ENCODE data around the gene ANK3. TPM values are rescaled to one million over a fixed set of nuclear protein-coding genes. Genes with fewer than 3 reads are reported as not detected.

The ANK3 gene
- total RNA-seq, 2 donors from 2014 or later, result 46.0 to 47.8 TPM

GRCh38 chr10:60260321-60260720, 129.4 kb downstream of the ANK3 start:
- Histone ChIP-seq H3K4me3 (no peak overlapping the region), H3K27ac (no peak overlapping the region), H3K27me3 (replicated peaks; ENCODE audit: insufficient read depth) (no peaks in the 10 kb centered on the region), H3K9me3 (no peaks in the 10 kb centered on the region), H3K4me1 (replicated peaks) (no peaks in the 10 kb centered on the region), H3K36me3 (no peaks in the 10 kb centered on the region)
- WGBS, result 90% methylated on average over 3 of the region's 3 CpGs
- intact Hi-C loops (cut with DNase I), result no loop called here
- no peak for DNase-seq (ENCODE audit: low spot score)
- TF ChIP-seq CTCF (IDR thresholded peaks at IDR 0.05) (no peak), POLR2AphosphoS5 (IDR thresholded peaks at IDR 0.05) (no peak), POLR2A (IDR thresholded peaks at IDR 0.05) (no peak)

GRCh38 chr10:60258429-60258797, 131.3 kb downstream of the ANK3 start:
- Histone ChIP-seq H3K4me1 (replicated peaks) (no peaks in the 10 kb centered on the region), H3K27ac (no peak overlapping the region), H3K4me3 (no peak overlapping the region), H3K9me3 (no peaks in the 10 kb centered on the region), H3K27me3 (replicated peaks; ENCODE audit: insufficient read depth) (no peaks in the 10 kb centered on the region), H3K36me3 (no peaks in the 10 kb centered on the region)
- TF ChIP-seq POLR2A (IDR thresholded peaks at IDR 0.05) (no peak), CTCF (IDR thresholded peaks at IDR 0.05) (no peak), POLR2AphosphoS5 (IDR thresholded peaks at IDR 0.05) (no peak)
- WGBS, result 32% methylated on average over 2 of the region's 2 CpGs
- intact Hi-C loops (cut with DNase I), result no loop called here
- DNase-seq (ENCODE audit: low spot score), result no peak

- TF ChIP-seq POLR2AphosphoS5 (IDR thresholded peaks at IDR 0.05) (no peak), POLR2A (IDR thresholded peaks at IDR 0.05) (no peak), CTCF (IDR thresholded peaks at IDR 0.05) (no peak)
- no peak overlapping the region for H3K27ac ChIP-seq
- H3K4me3 ChIP-seq, result no peak overlapping the region
- no peaks in the 10 kb centered on the region for H3K36me3 ChIP-seq
- WGBS, result 54% methylated on average over 3 of the region's 3 CpGs
- no peaks in the 10 kb centered on the region for H3K4me1 ChIP-seq (replicated peaks)
- no peak for DNase-seq (ENCODE audit: low spot score)
- intact Hi-C loops (cut with DNase I), result no loop called here
- H3K27me3 ChIP-seq (replicated peaks; ENCODE audit: insufficient read depth), result no peaks in the 10 kb centered on the region
- no peaks in the 10 kb centered on the region for H3K9me3 ChIP-seq
These were observed 131.8 kb downstream of the ANK3 start for GRCh38 chr10:60257767-60258428.

GRCh38 chr10:60254776-60255175, 134.9 kb downstream of the ANK3 start:
- Histone ChIP-seq H3K9me3 (no peaks in the 10 kb centered on the region), H3K4me1 (replicated peaks) (no peaks in the 10 kb centered on the region), H3K27ac (no peak overlapping the region), H3K27me3 (replicated peaks; ENCODE audit: insufficient read depth) (no peaks in the 10 kb centered on the region), H3K36me3 (no peaks in the 10 kb centered on the region), H3K4me3 (no peak overlapping the region)
- TF ChIP-seq POLR2AphosphoS5 (IDR thresholded peaks at IDR 0.05) (no peak), POLR2A (IDR thresholded peaks at IDR 0.05) (no peak), CTCF (IDR thresholded peaks at IDR 0.05) (no peak)
- intact Hi-C loops (cut with DNase I), result no loop called here
- DNase-seq (ENCODE audit: low spot score), result no peak

GRCh38 chr10:60253484-60253883, 136.2 kb downstream of the ANK3 start:
- intact Hi-C loops (cut with DNase I), result no loop called here
- Histone ChIP-seq H3K4me3 (no peak overlapping the region), H3K36me3 (no peaks in the 10 kb centered on the region), H3K27ac (no peak overlapping the region), H3K4me1 (replicated peaks) (no peaks in the 10 kb centered on the region), H3K9me3 (no peaks in the 10 kb centered on the region), H3K27me3 (replicated peaks; ENCODE audit: insufficient read depth) (no peaks in the 10 kb centered on the region)
- DNase-seq (ENCODE audit: low spot score), result no peak
- no peak for TF ChIP-seq POLR2AphosphoS5 (IDR thresholded peaks at IDR 0.05)
- no peak for TF ChIP-seq POLR2A (IDR thresholded peaks at IDR 0.05)
- no peak for TF ChIP-seq CTCF (IDR thresholded peaks at IDR 0.05)
